ENCODE measurements around the gene APOA5.

Gene APOA5

GRCh38 chr11:116775975-116776374 is 15.7 kb downstream of the APOA5 start:
- H3K4me1 Mint-ChIP-seq, result peaks cover 31% of the 10 kb centered on the region
- H3K36me3 Mint-ChIP-seq (ENCODE audit: low read depth), result peaks cover 38% of the 10 kb centered on the region
- DNase-seq, result no peak
- TF ChIP-seq, protein P1, sequence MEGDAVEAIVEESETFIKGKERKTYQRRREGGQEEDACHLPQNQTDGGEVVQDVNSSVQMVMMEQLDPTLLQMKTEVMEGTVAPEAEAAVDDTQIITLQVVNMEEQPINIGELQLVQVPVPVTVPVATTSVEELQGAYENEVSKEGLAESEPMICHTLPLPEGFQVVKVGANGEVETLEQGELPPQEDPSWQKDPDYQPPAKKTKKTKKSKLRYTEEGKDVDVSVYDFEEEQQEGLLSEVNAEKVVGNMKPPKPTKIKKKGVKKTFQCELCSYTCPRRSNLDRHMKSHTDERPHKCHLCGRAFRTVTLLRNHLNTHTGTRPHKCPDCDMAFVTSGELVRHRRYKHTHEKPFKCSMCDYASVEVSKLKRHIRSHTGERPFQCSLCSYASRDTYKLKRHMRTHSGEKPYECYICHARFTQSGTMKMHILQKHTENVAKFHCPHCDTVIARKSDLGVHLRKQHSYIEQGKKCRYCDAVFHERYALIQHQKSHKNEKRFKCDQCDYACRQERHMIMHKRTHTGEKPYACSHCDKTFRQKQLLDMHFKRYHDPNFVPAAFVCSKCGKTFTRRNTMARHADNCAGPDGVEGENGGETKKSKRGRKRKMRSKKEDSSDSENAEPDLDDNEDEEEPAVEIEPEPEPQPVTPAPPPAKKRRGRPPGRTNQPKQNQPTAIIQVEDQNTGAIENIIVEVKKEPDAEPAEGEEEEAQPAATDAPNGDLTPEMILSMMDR (IDR thresholded peaks at IDR 0.05), result no peak
- no peak overlapping the region for H3K4me3 Mint-ChIP-seq
- no peaks in the 10 kb centered on the region for H3K9me3 Mint-ChIP-seq
- no peaks in the 10 kb centered on the region for H3K27me3 Mint-ChIP-seq (ENCODE audit: low read depth, poor library complexity)
- no peak overlapping the region for H3K27ac Mint-ChIP-seq

- peak overlapping the region; percentile 56 for H3K4me3 Mint-ChIP-seq
- TF ChIP-seq, protein P1 (IDR thresholded peaks at IDR 0.05), result no peak
- H3K36me3 Mint-ChIP-seq (ENCODE audit: low read depth), result peaks cover 39% of the 10 kb centered on the region
- no peak overlapping the region for H3K27ac Mint-ChIP-seq
- no peak for DNase-seq
- no peaks in the 10 kb centered on the region for H3K27me3 Mint-ChIP-seq (ENCODE audit: low read depth, poor library complexity)
- H3K9me3 Mint-ChIP-seq, result no peaks in the 10 kb centered on the region
- H3K4me1 Mint-ChIP-seq, result peaks cover 35% of the 10 kb centered on the region
These were observed 17.0 kb downstream of the APOA5 start for GRCh38 chr11:116774661-116775060.

- TF ChIP-seq, protein P1 (IDR thresholded peaks at IDR 0.05), result no peak
- H3K4me3 Mint-ChIP-seq, result peak overlapping the region; percentile 93
- peaks cover 39% of the 10 kb centered on the region for H3K36me3 Mint-ChIP-seq (ENCODE audit: low read depth)
- H3K27me3 Mint-ChIP-seq (ENCODE audit: low read depth, poor library complexity), result no peaks in the 10 kb centered on the region
- H3K4me1 Mint-ChIP-seq, result peaks cover 35% of the 10 kb centered on the region
- DNase-seq, result peak; percentile 74
- peak overlapping the region; percentile 70 for H3K27ac Mint-ChIP-seq
- H3K9me3 Mint-ChIP-seq, result no peaks in the 10 kb centered on the region
These were observed 18.2 kb downstream of the APOA5 start for GRCh38 chr11:116773203-116774097.

DNA sequence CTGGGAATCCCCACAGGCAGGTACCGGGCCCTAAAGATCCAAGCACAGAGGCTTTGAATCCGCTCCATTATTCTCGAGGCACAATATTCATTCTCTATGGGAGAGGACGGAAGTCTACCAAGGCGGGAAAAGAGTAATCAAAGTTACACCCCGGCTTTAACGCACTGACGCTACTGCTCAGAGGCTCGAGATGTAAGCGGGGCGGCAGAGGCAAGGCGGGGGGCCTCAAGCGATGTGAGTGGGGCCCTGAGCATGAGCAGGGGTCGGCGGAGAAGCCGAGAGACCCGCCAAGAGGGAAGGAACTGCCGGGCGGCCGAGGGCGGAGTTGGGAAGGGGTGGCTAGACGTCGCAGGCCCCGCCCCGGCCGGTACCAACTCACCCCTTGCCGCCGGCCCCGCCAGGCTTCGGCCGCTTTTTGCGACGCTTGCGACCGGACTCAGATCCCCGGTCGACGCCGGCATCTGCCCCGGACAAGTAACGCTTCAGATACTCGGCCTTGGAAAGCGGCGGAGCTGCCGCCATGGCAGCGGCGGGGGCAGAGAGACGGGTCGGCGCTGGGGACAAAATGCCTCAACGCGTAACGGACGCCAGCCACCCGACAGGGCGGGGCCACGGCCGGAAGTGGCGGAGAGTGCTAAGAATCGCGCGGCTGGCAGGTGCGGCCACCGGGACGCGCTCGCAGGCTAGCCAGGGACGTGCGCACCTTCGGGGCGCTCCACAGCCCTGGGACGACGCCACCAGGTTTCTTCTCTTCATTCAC is 19.1 kb downstream of the APOA5 start, which contains the start of gene BUD13:
Gene BUD13, minus strand, starts transcription at position 545 of the 760 bp plus-strand sequence. Its CDS starts 23 bp downstream, at position 522.
- TF ChIP-seq, protein P1 (IDR thresholded peaks at IDR 0.05), result no peak
- peak within 1 kb of the TSS; percentile 93 for H3K4me3 Mint-ChIP-seq
- H3K36me3 Mint-ChIP-seq (ENCODE audit: low read depth), result peaks cover 33% of the 10 kb centered on the region
- no peaks in the 10 kb centered on the region for H3K9me3 Mint-ChIP-seq
- H3K27ac Mint-ChIP-seq, result peak within 1 kb of the TSS; percentile 83
- H3K4me1 Mint-ChIP-seq, result peaks cover 35% of the 10 kb centered on the region
- no peaks in the 10 kb centered on the region for H3K27me3 Mint-ChIP-seq (ENCODE audit: low read depth, poor library complexity)
- peak; percentile 95 for DNase-seq

GRCh38 chr11:116771935-116772334 is 19.7 kb downstream of the APOA5 start:
- Mint-ChIP-seq H3K9me3 (no peaks in the 10 kb centered on the region), H3K27me3 (ENCODE audit: low read depth, poor library complexity) (no peaks in the 10 kb centered on the region), H3K36me3 (ENCODE audit: low read depth) (peaks cover 31% of the 10 kb centered on the region), H3K27ac (peak overlapping the region; percentile 83), H3K4me3 (peak overlapping the region; percentile 93), H3K4me1 (peaks cover 35% of the 10 kb centered on the region)
- TF ChIP-seq, protein P1 (IDR thresholded peaks at IDR 0.05), result no peak
- no peak for DNase-seq

All from nephron progenitor cell (in vitro differentiated cells).